Spleen (tissue), 11 donors: ENCODE measurements around the gene ELAVL3. TPM values are rescaled to one million over a fixed set of nuclear protein-coding genes. Genes with fewer than 3 reads are reported as not detected.

Experiments used
- DNase-seq: peaks from one replicate; pipeline ENCODE4 v3.0.0-alpha.2; 2020
- H3K27ac ChIP-seq, 8 donors: fragments of 200-600 bp; sonication (generic) in 7 of 8; 1 replicate in 4 of 8; 2 replicates in 4 of 8; pipeline versions ENCODE4 v1.5.0 to v1.8.0; 2016 to 2021; ENCODE audit warnings: inconsistent platforms in 4 of 8, mild to moderate bottlenecking in 4 of 8, moderate library complexity in 1 of 8
- H3K27me3 ChIP-seq, 7 donors: fragments of 200-600 bp; sonication (generic) in 6 of 7; replicated peaks in 1 of 7; 1 replicate in 4 of 7; 2 replicates in 3 of 7; pipeline versions ENCODE4 v1.5.0 to v1.8.0; 2016 to 2021; ENCODE audit warnings: inconsistent platforms in 3 of 7, mild to moderate bottlenecking in 1 of 7
- H3K36me3 ChIP-seq, 6 donors: fragments of 200-600 bp; sonication (generic) in 5 of 6; 1 replicate in 4 of 6; 2 replicates in 2 of 6; pipeline versions ENCODE4 v1.5.0 to v1.8.0; 2016 to 2021; ENCODE audit warnings: inconsistent platforms in 2 of 6
- H3K4me1 ChIP-seq, 6 donors: fragments of 200-600 bp; sonication (generic) in 5 of 6; 1 replicate in 3 of 6; 2 replicates in 3 of 6; pipeline versions ENCODE4 v1.5.0 to v1.8.0; 2016 to 2021; ENCODE audit warnings: inconsistent platforms in 3 of 6
- H3K4me3 ChIP-seq, 8 donors: fragments of 200-600 bp; sonication (generic) in 7 of 8; 1 replicate in 4 of 8; 2 replicates in 4 of 8; pipeline versions ENCODE4 v1.5.0 to v1.8.0; 2016 to 2021; ENCODE audit warnings: inconsistent platforms in 4 of 8, mild to moderate bottlenecking in 4 of 8, moderate library complexity in 2 of 8
- H3K9me3 ChIP-seq, 8 donors: fragments of 200-600 bp; sonication (generic) in 7 of 8; 1 replicate in 4 of 8; 2 replicates in 4 of 8; pipeline versions ENCODE4 v1.5.0 to v1.8.0; 2016 to 2021; ENCODE audit warnings: inconsistent platforms in 4 of 8
- CTCF ChIP-seq, 11 experiments: fragments of 200-600 bp in 7 of 11; fragments of 450-650 bp in 4 of 11; sonication (generic) in 4 of 11; IDR thresholded peaks in 8 of 11; conservative IDR thresholded peaks in 3 of 11; 1 replicate in 7 of 11; 2 replicates in 4 of 11; pipeline versions ENCODE4 v1.4.0 to v1.8.0; 2016 to 2021; ENCODE audit warnings: antibody characterized with exemption in 11 of 11, inconsistent platforms in 4 of 11, mild to moderate bottlenecking in 1 of 11
- POLR2A ChIP-seq, 3 donors: fragments of 450-650 bp; IDR thresholded peaks; one replicate each; pipeline ENCODE4 v1.5.1; 2017; ENCODE audit warnings: antibody characterized with exemption in 3 of 3, mild to moderate bottlenecking in 1 of 3
- POLR2AphosphoS5 ChIP-seq, 3 donors: sonication (generic); formaldehyde crosslinking; IDR thresholded peaks; one replicate each; pipeline ENCODE4 v1.5.1; 2017; ENCODE audit warnings: antibody characterized with exemption in 3 of 3
- WGBS, 5 donors: extraction: QIAGEN DNeasy Blood & Tissue Kit in 3 of 5; methylation state at CpG; one replicate each; pipeline versions ENCODE4 v1.1.5 to v1.1.7; 2013 to 2018; 5-methylcytosine and 5-hydroxymethylcytosine counted together
- intact Hi-C: fragments of 100-400 bp; cut with DNase I; formaldehyde crosslinking; loops from one replicate; pipeline ENCODE4 v1.15.0; 2023; ENCODE audit warnings: low total_unique reads
- polyA plus RNA-seq, 3 donors: library from polyadenylated mRNA; stranded (reverse); fragments of 200-250 nt; gene quantifications; one replicate each; pipeline ENCODE4 v1.2.1, GENCODE V29; 2013
- total RNA-seq, 7 donors: library from RNA; depleted of rRNA in 3 of 7; stranded (reverse); fragments of >200 nt in 3 of 7; fragmentation: NEBNext Ultra II Directional in 4 of 7; extraction: Animal tissue kit (Norgen Biotek cat#: 25700) in 4 of 7; gene quantifications; one replicate each; pipeline versions ENCODE4 v1.1.0 to v1.2.1, GENCODE V29; 2016 to 2021
- donor health status: healthy with polysubstance abuse.
- donor health status: DM: no; HTN: no; CAD: no; lungs with moderate emphysema.
- donor health status: DM: no; HTN: no; CAD: no.
- donor health status: Bipolar disorder and iron deficiency.
- donor health status: healthy.
- donor health status: DM: no; HTN: no; CAD: no.
- donor health status: DM: yes; HTN: yes; CAD: no.

The ELAVL3 gene
- total and polyA plus RNA-seq, 10 donors: 0.02 TPM; not detected in 9

- Histone ChIP-seq H3K27ac (no peak overlapping the region), H3K27me3 (peaks cover 0 to 35% (median 32%) of the 10 kb centered on the region in 7 donors), H3K9me3 (no peaks in the 10 kb centered on the region), H3K4me1 (peaks cover 20 to 33% (median 30%) of the 10 kb centered on the region in 6 donors), H3K36me3 (no peaks in the 10 kb centered on the region), H3K4me3 (no peak overlapping the region)
- 89 to 93% (median 92%) methylated on average over 24 to 28 of the region's 28 CpGs for WGBS, 5 donors
- intact Hi-C loops: no loop called here
- TF ChIP-seq CTCF (IDR thresholded peaks at IDR 0.05 in 8 of 11, conservative IDR thresholded peaks at IDR 0.05 in 3 of 11) (no peak), POLR2AphosphoS5 (IDR thresholded peaks at IDR 0.05) (no peak), POLR2A (IDR thresholded peaks at IDR 0.05) (no peak)
- DNase-seq: no peak
Measured at GRCh38 chr19:11425719-11426457, 55.0 kb downstream of the ELAVL3 start.

GRCh38 chr19:11423791-11424181, 57.1 kb downstream of the ELAVL3 start:
- TF ChIP-seq POLR2A (IDR thresholded peaks at IDR 0.05) (no peak), POLR2AphosphoS5 (IDR thresholded peaks at IDR 0.05) (no peak), CTCF (IDR thresholded peaks at IDR 0.05 in 8 of 11, conservative IDR thresholded peaks at IDR 0.05 in 3 of 11) (no peak)
- intact Hi-C loops: no loop called here
- Histone ChIP-seq H3K27ac (no peak overlapping the region), H3K36me3 (no peaks in the 10 kb centered on the region), H3K4me1 (peaks cover 26 to 54% (median 51%) of the 10 kb centered on the region in 6 donors), H3K27me3 (peaks cover 0 to 56% (median 53%) of the 10 kb centered on the region in 7 donors), H3K4me3 (no peak overlapping the region), H3K9me3 (no peaks in the 10 kb centered on the region)
- WGBS, 5 donors: 17 to 34% (median 20%) methylated on average over 17 to 22 of the region's 22 CpGs
- no peak for DNase-seq

- no peak for DNase-seq
- no peaks in the 10 kb centered on the region for H3K36me3 ChIP-seq
- peaks cover 0 to 61% (median 58%) of the 10 kb centered on the region in 7 donors for H3K27me3 ChIP-seq
- H3K4me1 ChIP-seq: peaks cover 28 to 59% (median 56%) of the 10 kb centered on the region in 6 donors
- no peak for TF ChIP-seq CTCF (IDR thresholded peaks at IDR 0.05 in 8 of 11, conservative IDR thresholded peaks at IDR 0.05 in 3 of 11)
- no peak for TF ChIP-seq POLR2AphosphoS5 (IDR thresholded peaks at IDR 0.05)
- intact Hi-C loops: no loop called here
- H3K9me3 ChIP-seq: no peaks in the 10 kb centered on the region
- H3K4me3 ChIP-seq: peak overlapping the region in 2 of 8 donors; percentile 30 to 69
- H3K27ac ChIP-seq: no peak overlapping the region
- WGBS, 5 donors: 29 to 44% (median 33%) methylated on average over 27 of the region's 27 CpGs
Measured at GRCh38 chr19:11423164-11423790, 57.6 kb downstream of the ELAVL3 start.
